Chondrocyte (in vitro differentiated cells): ENCODE data around the gene MMGT1. TPM values are rescaled to one million over a fixed set of nuclear protein-coding genes. Genes with fewer than 3 reads are reported as not detected.

Source experiments
- DNase-seq: peaks from one replicate; pipeline ENCODE4 v3.0.0; 2021; ENCODE audit warnings: mixed read lengths, low spot score
- H3K27ac Mint-ChIP-seq: one replicate; pipeline ENCODE4 v1.8.0; 2021; ENCODE audit warnings: mild to moderate bottlenecking, moderate library complexity, mixed read lengths; ENCODE audit not compliant: unreplicated experiment
- H3K27me3 Mint-ChIP-seq: 2 replicates; pipeline ENCODE4 v1.8.0; 2021; ENCODE audit warnings: low read depth, mixed read lengths
- H3K36me3 Mint-ChIP-seq: 2 replicates; pipeline ENCODE4 v1.8.0; 2021; ENCODE audit warnings: low read depth, mixed read lengths
- H3K4me1 Mint-ChIP-seq: 2 replicates; pipeline ENCODE4 v1.8.0; 2021; ENCODE audit warnings: low read depth, mild to moderate bottlenecking, mixed read lengths
- H3K4me3 Mint-ChIP-seq: one replicate; pipeline ENCODE4 v1.8.0; 2021; ENCODE audit warnings: mild to moderate bottlenecking, moderate library complexity, mixed read lengths; ENCODE audit not compliant: unreplicated experiment
- H3K9me3 Mint-ChIP-seq: 2 replicates; pipeline ENCODE4 v1.8.0; 2021; ENCODE audit warnings: low read depth, mixed read lengths
- CTCF ChIP-seq: fragments of 200-600 bp; sonication (generic); IDR thresholded peaks from 2 replicates; pipeline ENCODE4 v1.5.0; 2021; ENCODE audit warnings: antibody characterized with exemption, mild to moderate bottlenecking, moderate library complexity
- total RNA-seq: library from RNA; stranded (reverse); gene quantifications from 3 replicates; pipeline ENCODE4 v1.2.1, GENCODE V29; 2021

The MMGT1 gene
- total RNA-seq, 1 donor from 2014 or later, result 27.6 TPM

GRCh38 chrX:136015016-136015415 is 41.2 kb upstream of the MMGT1 start:
- no peaks in the 10 kb centered on the region for H3K27me3 Mint-ChIP-seq
- H3K36me3 Mint-ChIP-seq, result peaks cover 3% of the 10 kb centered on the region
- no peaks in the 10 kb centered on the region for H3K4me1 Mint-ChIP-seq
- no peak overlapping the region for H3K4me3 Mint-ChIP-seq
- no peak overlapping the region for H3K27ac Mint-ChIP-seq
- no peak for DNase-seq
- H3K9me3 Mint-ChIP-seq, result no peaks in the 10 kb centered on the region
- no peak for TF ChIP-seq CTCF

GRCh38 chrX:135988245-135988644 is 14.5 kb upstream of the MMGT1 start:
- no peak for DNase-seq
- Mint-ChIP-seq H3K36me3 (no peaks in the 10 kb centered on the region), H3K4me3 (no peak overlapping the region), H3K27ac (no peak overlapping the region), H3K9me3 (peaks cover 10% of the 10 kb centered on the region), H3K4me1 (peaks cover 16% of the 10 kb centered on the region), H3K27me3 (no peaks in the 10 kb centered on the region)
- no peak for TF ChIP-seq CTCF

GRCh38 chrX:135985973-135986310 is 12.2 kb upstream of the MMGT1 start:
- H3K4me3 Mint-ChIP-seq, result peak overlapping the region; percentile 84
- peaks cover 13% of the 10 kb centered on the region for H3K9me3 Mint-ChIP-seq
- DNase-seq, result no peak
- peak overlapping the region; percentile 62 for H3K27ac Mint-ChIP-seq
- no peaks in the 10 kb centered on the region for H3K27me3 Mint-ChIP-seq
- no peaks in the 10 kb centered on the region for H3K36me3 Mint-ChIP-seq
- TF ChIP-seq CTCF, result no peak
- peaks cover 16% of the 10 kb centered on the region for H3K4me1 Mint-ChIP-seq

GRCh38 chrX:135985157-135985972 is 11.6 kb upstream of the MMGT1 start, which contains the start of gene SLC9A6:
SLC9A6 (plus strand) TSS chrX:135985435; CDS start chrX:135985659, 224 bp downstream.
- H3K27ac Mint-ChIP-seq, result peak within 1 kb of the TSS; percentile 62
- H3K9me3 Mint-ChIP-seq, result peaks cover 13% of the 10 kb centered on the region
- TF ChIP-seq CTCF, result no peak

GRCh38 chrX:135984791-135985156 is 11.0 kb upstream of the MMGT1 start:
- peaks cover 16% of the 10 kb centered on the region for H3K4me1 Mint-ChIP-seq
- peak overlapping the region; percentile 39 for H3K27ac Mint-ChIP-seq
- DNase-seq, result no peak
- TF ChIP-seq CTCF, result no peak
- peaks cover 13% of the 10 kb centered on the region for H3K9me3 Mint-ChIP-seq
- H3K4me3 Mint-ChIP-seq, result peak overlapping the region; percentile 66
- H3K27me3 Mint-ChIP-seq, result no peaks in the 10 kb centered on the region
- H3K36me3 Mint-ChIP-seq, result no peaks in the 10 kb centered on the region

More at GRCh38 chrX:135985157-135985972, 11.6 kb upstream of the MMGT1 start, which contains the start of gene SLC9A6:
- H3K4me3 Mint-ChIP-seq, result peak within 1 kb of the TSS; percentile 84
- no peak for DNase-seq
- H3K36me3 Mint-ChIP-seq, result no peaks in the 10 kb centered on the region
- H3K4me1 Mint-ChIP-seq, result peaks cover 16% of the 10 kb centered on the region
- no peaks in the 10 kb centered on the region for H3K27me3 Mint-ChIP-seq
